Lower lobe of right lung (tissue), 2 donors: ENCODE results near the gene GHR. TPM values are rescaled to one million over a fixed set of nuclear protein-coding genes. Genes with fewer than 3 reads are reported as not detected.
"Not testable (repeated sequence)": the region's sequence is repeated elsewhere in the genome, so short reads cannot be mapped to it uniquely, and the experiment has no call there.

Experiments used
- ATAC-seq, 2 donors: fragments of 200-7000 bp; cut with Tn5 transposase; one replicate each; pipeline ENCODE4 v1.9.1; 2020 to 2022; ENCODE audit warnings: mild to moderate bottlenecking in 2 of 2, moderate library complexity in 2 of 2
- DNase-seq: peaks from one replicate; pipeline ENCODE4 v3.0.0-alpha.2; 2020
- H3K27ac ChIP-seq: fragments of 200-600 bp; one replicate; pipeline ENCODE4 v1.8.0; 2022
- H3K27me3 ChIP-seq: fragments of 200-600 bp; one replicate; pipeline ENCODE4 v1.8.0; 2022; ENCODE audit warnings: low read depth
- H3K36me3 ChIP-seq: fragments of 200-600 bp; one replicate; pipeline ENCODE4 v1.8.0; 2022; ENCODE audit warnings: mild to moderate bottlenecking
- H3K4me1 ChIP-seq: fragments of 200-600 bp; one replicate; pipeline ENCODE4 v1.8.0; 2022
- H3K4me3 ChIP-seq: fragments of 200-600 bp; one replicate; pipeline ENCODE4 v1.8.0; 2022; ENCODE audit warnings: mild to moderate bottlenecking
- H3K9me3 ChIP-seq: fragments of 200-600 bp; one replicate; pipeline ENCODE4 v1.8.0; 2022
- intact Hi-C: fragments of 100-400 bp; cut with DNase I; formaldehyde crosslinking; loops from one replicate; pipeline ENCODE4 v1.11.0; 2022
- total RNA-seq: library from RNA; stranded (reverse); fragmentation: NEBNext Ultra II Directional; extraction: Animal tissue kit (Norgen Biotek cat#: 25700); gene quantifications from one replicate; pipeline ENCODE4 v1.2.1, GENCODE V29; 2021
- TF ChIP-seq, protein P1 (sequence below): fragments of 200-600 bp; IDR thresholded peaks from one replicate; pipeline ENCODE4 v1.8.0; 2022; ENCODE audit warnings: antibody characterized with exemption, mild to moderate bottlenecking
- donor health status: DM: no; HTN: yes; CAD: no; lungs with severe emphysema.

Gene GHR
- total RNA-seq, 1 donor from 2014 or later, result 5.2 TPM

DNA sequence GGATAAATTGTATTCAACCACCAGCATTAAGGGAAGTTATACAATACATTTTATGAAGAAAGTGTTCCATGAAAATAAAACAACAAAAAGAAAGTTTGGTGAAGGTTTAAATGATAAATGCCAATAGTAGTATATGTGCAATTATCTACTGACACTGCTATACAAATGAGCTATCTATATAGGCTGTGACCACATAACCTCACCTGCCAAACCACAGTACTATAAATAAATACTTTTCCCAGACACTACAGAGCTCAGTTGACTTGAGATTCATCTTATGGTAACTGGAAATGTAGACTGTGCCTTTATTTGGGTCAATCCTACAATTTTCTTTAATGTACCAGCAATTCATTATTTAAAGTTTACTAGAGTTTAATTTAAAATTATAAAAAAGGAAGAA is 252.4 kb downstream of the GHR start:
- intact Hi-C loops, result no loop called here
- H3K4me3 ChIP-seq, result no peak overlapping the region
- TF ChIP-seq, protein P1, sequence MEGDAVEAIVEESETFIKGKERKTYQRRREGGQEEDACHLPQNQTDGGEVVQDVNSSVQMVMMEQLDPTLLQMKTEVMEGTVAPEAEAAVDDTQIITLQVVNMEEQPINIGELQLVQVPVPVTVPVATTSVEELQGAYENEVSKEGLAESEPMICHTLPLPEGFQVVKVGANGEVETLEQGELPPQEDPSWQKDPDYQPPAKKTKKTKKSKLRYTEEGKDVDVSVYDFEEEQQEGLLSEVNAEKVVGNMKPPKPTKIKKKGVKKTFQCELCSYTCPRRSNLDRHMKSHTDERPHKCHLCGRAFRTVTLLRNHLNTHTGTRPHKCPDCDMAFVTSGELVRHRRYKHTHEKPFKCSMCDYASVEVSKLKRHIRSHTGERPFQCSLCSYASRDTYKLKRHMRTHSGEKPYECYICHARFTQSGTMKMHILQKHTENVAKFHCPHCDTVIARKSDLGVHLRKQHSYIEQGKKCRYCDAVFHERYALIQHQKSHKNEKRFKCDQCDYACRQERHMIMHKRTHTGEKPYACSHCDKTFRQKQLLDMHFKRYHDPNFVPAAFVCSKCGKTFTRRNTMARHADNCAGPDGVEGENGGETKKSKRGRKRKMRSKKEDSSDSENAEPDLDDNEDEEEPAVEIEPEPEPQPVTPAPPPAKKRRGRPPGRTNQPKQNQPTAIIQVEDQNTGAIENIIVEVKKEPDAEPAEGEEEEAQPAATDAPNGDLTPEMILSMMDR, result no peak
- peaks cover 7% of the 10 kb centered on the region for H3K9me3 ChIP-seq
- H3K4me1 ChIP-seq, result no peaks in the 10 kb centered on the region
- no peaks in the 10 kb centered on the region for H3K36me3 ChIP-seq
- no peaks in the 10 kb centered on the region for H3K27me3 ChIP-seq
- no peak for DNase-seq
- H3K27ac ChIP-seq, result no peak overlapping the region
- ATAC-seq, result no peak

DNA sequence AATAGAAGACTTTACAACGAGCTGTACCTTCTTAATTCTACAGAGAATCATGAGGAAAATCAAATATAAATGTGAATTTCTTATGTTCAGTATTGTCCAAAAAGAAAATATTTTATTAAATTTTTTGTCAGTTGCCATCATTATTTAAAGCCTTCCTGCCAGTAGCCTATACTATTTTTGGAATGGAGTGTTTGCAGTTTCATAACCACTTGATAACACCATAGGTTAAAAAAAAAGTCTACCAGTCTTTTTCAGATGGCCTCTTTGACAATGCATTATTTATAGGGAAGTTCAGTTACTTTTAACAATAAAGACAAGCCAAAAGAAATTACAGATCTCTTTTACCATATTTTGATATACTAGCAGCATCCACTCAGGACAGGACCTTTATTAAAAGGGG is 253.1 kb downstream of the GHR start:
- TF ChIP-seq, protein P1, result no peak
- DNase-seq, result no peak
- no peak overlapping the region for H3K27ac ChIP-seq
- no peak for ATAC-seq
- H3K4me3 ChIP-seq, result no peak overlapping the region
- no peaks in the 10 kb centered on the region for H3K4me1 ChIP-seq
- intact Hi-C loops, result no loop called here
- no peaks in the 10 kb centered on the region for H3K27me3 ChIP-seq
- H3K36me3 ChIP-seq, result no peaks in the 10 kb centered on the region
- H3K9me3 ChIP-seq, result peaks cover 7% of the 10 kb centered on the region

DNA sequence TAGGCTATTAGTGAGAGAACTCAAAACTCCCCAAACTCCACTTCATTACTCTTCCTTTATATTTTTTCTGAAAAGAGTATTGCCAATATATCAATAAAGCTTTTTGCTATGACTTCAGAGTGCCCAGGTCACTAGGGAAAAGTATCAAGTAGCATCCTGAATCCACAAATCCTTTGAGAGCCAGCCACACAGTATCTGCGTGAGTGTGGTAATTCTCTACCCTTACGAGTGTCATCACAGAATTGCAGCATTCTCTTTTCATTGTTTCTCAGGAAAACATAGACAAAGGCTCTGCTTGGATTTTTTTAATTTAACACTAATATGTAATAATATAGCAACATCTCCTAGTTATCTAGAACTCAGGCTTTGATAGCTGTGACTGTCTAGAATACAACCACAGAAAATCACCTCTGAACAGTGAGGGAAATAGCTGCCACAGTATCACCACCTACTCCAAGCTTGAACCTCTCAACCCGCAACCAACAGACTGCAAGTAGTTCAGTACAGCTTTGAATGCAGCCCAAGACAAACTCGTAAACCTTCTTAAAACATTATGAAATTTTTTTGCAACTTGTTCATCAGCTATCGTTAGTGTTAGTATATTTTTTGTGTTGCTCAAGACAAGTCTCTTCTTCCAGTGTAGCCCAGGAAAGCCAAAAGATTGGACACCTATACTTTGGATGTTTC is 254.1 kb downstream of the GHR start:
- TF ChIP-seq, protein P1, result no peak
- H3K27me3 ChIP-seq, result no peaks in the 10 kb centered on the region
- H3K4me1 ChIP-seq, result no peaks in the 10 kb centered on the region
- intact Hi-C loops, result no loop called here
- no peak overlapping the region for H3K27ac ChIP-seq
- DNase-seq (no peak), ATAC-seq (no peak)
- H3K4me3 ChIP-seq, result no peak overlapping the region
- peaks cover 11% of the 10 kb centered on the region for H3K9me3 ChIP-seq
- H3K36me3 ChIP-seq, result no peaks in the 10 kb centered on the region

DNA sequence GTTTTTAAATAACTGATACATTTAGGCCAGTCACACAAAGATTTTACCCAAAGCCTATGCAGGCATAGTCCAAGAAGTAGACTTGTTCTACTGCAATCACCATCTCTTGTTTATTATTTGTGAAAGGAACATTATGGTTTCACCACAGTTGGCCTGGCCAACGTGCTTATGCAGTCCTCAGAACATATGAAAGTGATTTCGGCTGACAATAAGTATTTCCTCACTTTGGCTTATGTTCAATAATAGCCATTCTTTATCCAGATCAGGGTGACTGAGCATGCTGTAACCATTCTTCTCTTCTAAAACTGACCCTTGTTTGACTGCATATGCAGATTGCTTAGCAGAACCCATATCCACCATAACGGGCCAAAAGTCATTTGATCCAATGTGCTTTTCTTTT is 256.8 kb downstream of the GHR start:
- intact Hi-C loops, result no loop called here
- no peaks in the 10 kb centered on the region for H3K27me3 ChIP-seq
- H3K27ac ChIP-seq, result no peak overlapping the region
- ATAC-seq, result no peak
- H3K4me1 ChIP-seq, result no peaks in the 10 kb centered on the region
- no peak for DNase-seq
- TF ChIP-seq, protein P1, result no peak
- H3K9me3 ChIP-seq, result peaks cover 11% of the 10 kb centered on the region
- no peak overlapping the region for H3K4me3 ChIP-seq
- H3K36me3 ChIP-seq, result no peaks in the 10 kb centered on the region

DNA sequence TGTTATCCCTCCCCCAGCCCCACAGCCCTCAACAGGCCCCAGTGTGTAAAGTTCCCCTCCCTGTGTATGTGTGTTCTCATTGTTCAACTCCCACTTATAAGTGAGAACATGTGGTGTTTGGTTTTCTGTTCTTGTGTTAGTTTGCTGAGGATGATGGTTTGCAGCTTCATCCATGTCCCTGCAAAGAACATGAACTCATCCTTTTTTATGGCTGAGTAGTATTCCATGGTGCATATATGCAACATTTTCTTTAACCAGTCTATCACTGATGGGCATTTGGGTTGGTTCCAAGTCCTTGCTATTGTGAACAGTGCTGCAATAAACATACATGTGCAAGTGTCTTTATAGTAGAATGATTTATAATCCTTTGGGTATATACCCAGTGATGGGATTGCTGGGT is 261.8 kb downstream of the GHR start:
- H3K27ac ChIP-seq, H3K27me3 ChIP-seq, H3K4me3 ChIP-seq, ATAC-seq, DNase-seq, intact Hi-C loops, H3K4me1 ChIP-seq, H3K36me3 ChIP-seq: not testable (repeated sequence)
- H3K9me3 ChIP-seq, result peaks cover 14% of the 10 kb centered on the region

DNA sequence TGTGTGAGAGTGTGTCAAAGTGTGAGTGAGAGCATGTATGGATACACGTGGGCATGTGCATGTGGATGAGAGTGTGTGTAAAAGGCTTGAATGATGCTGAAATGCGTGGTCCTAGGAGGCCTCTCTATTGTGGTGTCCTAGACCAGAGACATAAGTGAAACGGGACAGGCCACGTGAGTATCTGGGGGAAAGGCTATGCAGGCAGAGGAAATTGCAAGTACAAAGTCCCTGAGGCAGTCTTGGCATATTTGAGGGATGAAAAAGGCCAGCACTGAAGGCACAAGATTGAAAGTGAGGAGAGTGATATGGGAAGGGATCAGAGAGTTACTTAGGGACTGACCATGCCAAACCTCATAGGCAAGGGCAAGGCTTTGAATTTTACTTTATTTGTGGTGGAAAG is 266.2 kb downstream of the GHR start:
- intact Hi-C loops, result no loop called here
- H3K4me1 ChIP-seq, result no peaks in the 10 kb centered on the region
- no peaks in the 10 kb centered on the region for H3K36me3 ChIP-seq
- H3K9me3 ChIP-seq, result peaks cover 3% of the 10 kb centered on the region
- H3K27ac ChIP-seq, result no peak overlapping the region
- DNase-seq (no peak), ATAC-seq (no peak)
- TF ChIP-seq, protein P1, result no peak
- no peak overlapping the region for H3K4me3 ChIP-seq
- H3K27me3 ChIP-seq, result no peaks in the 10 kb centered on the region
